ENCODE results near the gene PRDM16. TPM values are rescaled to one million over a fixed set of nuclear protein-coding genes. Genes with fewer than 3 reads are reported as not detected.

The PRDM16 gene
- total RNA-seq, 2 donors from 2014 or later: not detected

GRCh38 chr1:3436901-3437300, 367.9 kb downstream of the PRDM16 start:
- H3K4me3 Mint-ChIP-seq: no peak overlapping the region
- H3K4me1 Mint-ChIP-seq: no peaks in the 10 kb centered on the region
- no peaks in the 10 kb centered on the region for H3K36me3 Mint-ChIP-seq (ENCODE audit: low read depth)
- H3K27me3 Mint-ChIP-seq: no peaks in the 10 kb centered on the region
- H3K9me3 Mint-ChIP-seq: no peaks in the 10 kb centered on the region
- no peak for ATAC-seq (replicated peaks)
- no peak overlapping the region for H3K27ac Mint-ChIP-seq

- H3K9me3 Mint-ChIP-seq: no peaks in the 10 kb centered on the region
- H3K36me3 Mint-ChIP-seq (ENCODE audit: low read depth): no peaks in the 10 kb centered on the region
- H3K27me3 Mint-ChIP-seq: peaks cover 9% of the 10 kb centered on the region
- no peak overlapping the region for H3K4me3 Mint-ChIP-seq
- no peak for ATAC-seq (replicated peaks)
- no peak overlapping the region for H3K27ac Mint-ChIP-seq
- H3K4me1 Mint-ChIP-seq: no peaks in the 10 kb centered on the region
These were observed 369.7 kb downstream of the PRDM16 start for GRCh38 chr1:3438661-3439180.

- no peak for ATAC-seq (replicated peaks)
- no peaks in the 10 kb centered on the region for H3K4me1 Mint-ChIP-seq
- no peaks in the 10 kb centered on the region for H3K36me3 Mint-ChIP-seq (ENCODE audit: low read depth)
- H3K27me3 Mint-ChIP-seq: peaks cover 10% of the 10 kb centered on the region
- H3K9me3 Mint-ChIP-seq: no peaks in the 10 kb centered on the region
- no peak overlapping the region for H3K4me3 Mint-ChIP-seq
- no peak overlapping the region for H3K27ac Mint-ChIP-seq
These were observed 370.6 kb downstream of the PRDM16 start for GRCh38 chr1:3439346-3440299.

- no peak for ATAC-seq (replicated peaks)
- H3K4me3 Mint-ChIP-seq: no peak overlapping the region
- no peaks in the 10 kb centered on the region for H3K36me3 Mint-ChIP-seq (ENCODE audit: low read depth)
- H3K27ac Mint-ChIP-seq: no peak overlapping the region
- no peaks in the 10 kb centered on the region for H3K9me3 Mint-ChIP-seq
- H3K4me1 Mint-ChIP-seq: no peaks in the 10 kb centered on the region
- peaks cover 10% of the 10 kb centered on the region for H3K27me3 Mint-ChIP-seq
These were observed 371.3 kb downstream of the PRDM16 start for GRCh38 chr1:3440300-3440681.

- Mint-ChIP-seq H3K36me3 (ENCODE audit: low read depth) (no peaks in the 10 kb centered on the region), H3K4me3 (no peak overlapping the region), H3K27ac (no peak overlapping the region), H3K9me3 (no peaks in the 10 kb centered on the region), H3K4me1 (no peaks in the 10 kb centered on the region), H3K27me3 (peaks cover 10% of the 10 kb centered on the region)
- ATAC-seq (replicated peaks): no peak
These were observed 371.9 kb downstream of the PRDM16 start for GRCh38 chr1:3440711-3441409.

GRCh38 chr1:3441410-3441847, 372.4 kb downstream of the PRDM16 start:
- Mint-ChIP-seq H3K27me3 (peaks cover 10% of the 10 kb centered on the region), H3K9me3 (no peaks in the 10 kb centered on the region), H3K4me3 (no peak overlapping the region), H3K36me3 (ENCODE audit: low read depth) (no peaks in the 10 kb centered on the region), H3K4me1 (no peaks in the 10 kb centered on the region), H3K27ac (no peak overlapping the region)
- ATAC-seq (replicated peaks): no peak

- no peaks in the 10 kb centered on the region for H3K36me3 Mint-ChIP-seq (ENCODE audit: low read depth)
These were observed 372.9 kb downstream of the PRDM16 start for GRCh38 chr1:3441880-3442279.

GRCh38 chr1:3442331-3442730, 373.3 kb downstream of the PRDM16 start:
- H3K27ac Mint-ChIP-seq: no peak overlapping the region
- no peak overlapping the region for H3K4me3 Mint-ChIP-seq
- no peaks in the 10 kb centered on the region for H3K4me1 Mint-ChIP-seq
- peaks cover 10% of the 10 kb centered on the region for H3K27me3 Mint-ChIP-seq
- H3K9me3 Mint-ChIP-seq: no peaks in the 10 kb centered on the region
- no peaks in the 10 kb centered on the region for H3K36me3 Mint-ChIP-seq (ENCODE audit: low read depth)
- ATAC-seq (replicated peaks): no peak

More at GRCh38 chr1:3441880-3442279, 372.9 kb downstream of the PRDM16 start:
- peaks cover 10% of the 10 kb centered on the region for H3K27me3 Mint-ChIP-seq
- ATAC-seq (replicated peaks): no peak
- H3K9me3 Mint-ChIP-seq: no peaks in the 10 kb centered on the region
- H3K4me3 Mint-ChIP-seq: no peak overlapping the region
- H3K4me1 Mint-ChIP-seq: no peaks in the 10 kb centered on the region
- no peak overlapping the region for H3K27ac Mint-ChIP-seq

GRCh38 chr1:3442901-3443300, 373.9 kb downstream of the PRDM16 start:
- Mint-ChIP-seq H3K4me3 (no peak overlapping the region), H3K27me3 (peaks cover 14% of the 10 kb centered on the region), H3K4me1 (no peaks in the 10 kb centered on the region), H3K36me3 (ENCODE audit: low read depth) (no peaks in the 10 kb centered on the region), H3K27ac (no peak overlapping the region), H3K9me3 (peaks cover 2% of the 10 kb centered on the region)
- ATAC-seq (replicated peaks): no peak

GRCh38 chr1:3443807-3444206, 374.8 kb downstream of the PRDM16 start:
- Mint-ChIP-seq H3K27me3 (peaks cover 17% of the 10 kb centered on the region), H3K9me3 (peaks cover 5% of the 10 kb centered on the region), H3K27ac (no peak overlapping the region), H3K4me3 (no peak overlapping the region), H3K36me3 (ENCODE audit: low read depth) (no peaks in the 10 kb centered on the region), H3K4me1 (no peaks in the 10 kb centered on the region)
- no peak for ATAC-seq (replicated peaks)

GRCh38 chr1:3444298-3444697, 375.3 kb downstream of the PRDM16 start:
- H3K9me3 Mint-ChIP-seq: peaks cover 5% of the 10 kb centered on the region

GRCh38 chr1:3444736-3445135, 375.7 kb downstream of the PRDM16 start:
- peaks cover 5% of the 10 kb centered on the region for H3K9me3 Mint-ChIP-seq
- no peak overlapping the region for H3K27ac Mint-ChIP-seq
- H3K4me1 Mint-ChIP-seq: no peaks in the 10 kb centered on the region
- no peaks in the 10 kb centered on the region for H3K36me3 Mint-ChIP-seq (ENCODE audit: low read depth)
- H3K4me3 Mint-ChIP-seq: no peak overlapping the region
- H3K27me3 Mint-ChIP-seq: peaks cover 20% of the 10 kb centered on the region
- no peak for ATAC-seq (replicated peaks)

More at GRCh38 chr1:3444298-3444697, 375.3 kb downstream of the PRDM16 start:
- no peaks in the 10 kb centered on the region for H3K36me3 Mint-ChIP-seq (ENCODE audit: low read depth)
- no peak for ATAC-seq (replicated peaks)
- H3K4me3 Mint-ChIP-seq: no peak overlapping the region
- H3K4me1 Mint-ChIP-seq: no peaks in the 10 kb centered on the region
- no peak overlapping the region for H3K27ac Mint-ChIP-seq
- H3K27me3 Mint-ChIP-seq: peaks cover 17% of the 10 kb centered on the region

- no peak overlapping the region for H3K27ac Mint-ChIP-seq
- peaks cover 20% of the 10 kb centered on the region for H3K27me3 Mint-ChIP-seq
- ATAC-seq (replicated peaks): no peak
- no peak overlapping the region for H3K4me3 Mint-ChIP-seq
- peaks cover 5% of the 10 kb centered on the region for H3K9me3 Mint-ChIP-seq
- H3K36me3 Mint-ChIP-seq (ENCODE audit: low read depth): no peaks in the 10 kb centered on the region
- no peaks in the 10 kb centered on the region for H3K4me1 Mint-ChIP-seq
These were observed 381.3 kb downstream of the PRDM16 start for GRCh38 chr1:3450202-3450863.

- H3K9me3 Mint-ChIP-seq: peaks cover 5% of the 10 kb centered on the region
- peaks cover 20% of the 10 kb centered on the region for H3K27me3 Mint-ChIP-seq
- no peaks in the 10 kb centered on the region for H3K4me1 Mint-ChIP-seq
- no peak overlapping the region for H3K4me3 Mint-ChIP-seq
- H3K27ac Mint-ChIP-seq: no peak overlapping the region
- H3K36me3 Mint-ChIP-seq (ENCODE audit: low read depth): no peaks in the 10 kb centered on the region
- no peak for ATAC-seq (replicated peaks)
These were observed 382.0 kb downstream of the PRDM16 start for GRCh38 chr1:3450983-3451382.

Measured in activated T-helper 17 cell treated with anti-CD3 and anti-CD28 coated beads, Interleukin-2, amount 50 U/mL, for 72 hours (primary cell).